GM12878 (cell line): ENCODE results near the gene ARMC9. TPM values are rescaled to one million over a fixed set of nuclear protein-coding genes. Genes with fewer than 3 reads are reported as not detected.

Experiments used
- CREB1 ChIP-seq: IDR thresholded peaks from 2 replicates; pipeline ENCODE4 v1.6.1; 2012; ENCODE audit warnings: low read depth, mild to moderate bottlenecking, inconsistent platforms
- DPF2 ChIP-seq: fragments of 450-650 bp; IDR thresholded peaks from 2 replicates; pipeline ENCODE4 v1.6.1; 2017; ENCODE audit warnings: mild to moderate bottlenecking
- FOS ChIP-seq: IDR thresholded peaks from 3 replicates; pipeline ENCODE4 v1.6.1; 2011; ENCODE audit warnings: borderline replicate concordance; ENCODE audit not compliant: insufficient read length; ENCODE audit errors: extremely low read depth
- GATAD2B ChIP-seq: fragments of 450-650 bp; conservative IDR thresholded peaks from 2 replicates; pipeline ENCODE4 v1.6.1; 2017; ENCODE audit warnings: low read depth, mild to moderate bottlenecking, moderate library complexity
- HDGF ChIP-seq: fragments of 450-650 bp; IDR thresholded peaks from 2 replicates; pipeline ENCODE4 v1.6.1; 2016; ENCODE audit warnings: antibody characterized with exemption
- IKZF1 ChIP-seq: fragments of 450-650 bp; conservative IDR thresholded peaks from 2 replicates; pipeline ENCODE4 v1.6.1; 2017; ENCODE audit warnings: antibody characterized with exemption, mild to moderate bottlenecking
- MTA2 ChIP-seq: fragments of 450-650 bp; IDR thresholded peaks from 2 replicates; pipeline ENCODE4 v1.6.1; 2016; ENCODE audit warnings: low read depth, mild to moderate bottlenecking, moderate library complexity
- MYB ChIP-seq: fragments of 150-350 bp; IDR thresholded peaks from 2 replicates; pipeline ENCODE4 v1.6.1; 2014; ENCODE audit warnings: mild to moderate bottlenecking, low read depth, low read length, borderline replicate concordance
- NR2C2 ChIP-seq: IDR thresholded peaks from 2 replicates; pipeline ENCODE4 v1.6.1; 2011; ENCODE audit warnings: borderline replicate concordance, low read depth; ENCODE audit not compliant: control insufficient read depth, insufficient read length
- POU2F2 ChIP-seq: IDR thresholded peaks from 3 replicates; pipeline ENCODE4 v1.6.1; 2011; ENCODE audit warnings: low read depth, mild to moderate bottlenecking, low read length, borderline replicate concordance
- RBBP5 ChIP-seq: fragments of 200-600 bp; sonication (generic); conservative IDR thresholded peaks from 2 replicates; pipeline ENCODE4 v1.6.1; 2016
- SIX5 ChIP-seq: IDR thresholded peaks from 2 replicates; pipeline ENCODE4 v1.6.1; 2011; ENCODE audit warnings: mild to moderate bottlenecking, low read depth, low read length, moderate library complexity; ENCODE audit not compliant: severe bottlenecking
- SMC3 ChIP-seq: IDR thresholded peaks from 2 replicates; pipeline ENCODE4 v1.6.1; 2011; ENCODE audit warnings: low read length, improper control_type of control experiment, borderline replicate concordance
- STAT1 ChIP-seq: fragments of 450-650 bp; conservative IDR thresholded peaks from 2 replicates; pipeline ENCODE4 v1.6.1; 2014; ENCODE audit warnings: antibody characterized with exemption, mild to moderate bottlenecking
- TBL1XR1 ChIP-seq: IDR thresholded peaks from 2 replicates; pipeline ENCODE4 v1.6.1; 2012; ENCODE audit warnings: low read depth, low read length, improper control_type of control experiment
- TCF12 ChIP-seq: IDR thresholded peaks from 2 replicates; pipeline ENCODE4 v1.6.1; 2011; ENCODE audit warnings: low read depth, mild to moderate bottlenecking, low read length
- ZNF24 ChIP-seq: fragments of 450-650 bp; IDR thresholded peaks from 2 replicates; pipeline ENCODE4 v1.6.1; 2017; ENCODE audit warnings: antibody characterized with exemption, mild to moderate bottlenecking
- polyA plus RNA-seq, 11 experiments: library from polyadenylated mRNA; depleted of rRNA in 4 of 11; unstranded in 6 of 11; stranded (reverse) in 5 of 11; fragments of >200 nt; fragmentation: Nextera tagmentation in 4 of 11; fragmentation: Illumina TruSeq in 1 of 11; extraction: Ambion mirVana in 4 of 11; extraction: Trizol in 1 of 11; gene quantifications; 1 replicate in 1 of 11; 2 replicates in 10 of 11; pipeline versions ENCODE4 v1.2.1 to v1.2.3, GENCODE V29; 2011 to 2016; ENCODE audit warnings: inconsistent platforms in 2 of 11, missing spikeins in 2 of 11, low read depth in 1 of 11
- total RNA-seq, 4 experiments: library from RNA; depleted of rRNA in 3 of 4; stranded (reverse); fragments of >200 nt in 3 of 4; fragmentation: Illumina TruSeq in 1 of 4; extraction: Trizol in 1 of 4; gene quantifications; 2 replicates each; pipeline versions ENCODE4 v1.2.1 to v1.2.3, GENCODE V29; 2013 to 2021
- TF ChIP-seq, protein P1 (sequence below): fragments of 450-650 bp; IDR thresholded peaks from 2 replicates; pipeline ENCODE4 v1.6.1; 2017; ENCODE audit warnings: low read depth, mild to moderate bottlenecking, moderate library complexity
- TF ChIP-seq, protein P2 (sequence below), 3 experiments: IDR thresholded peaks in 2 of 3; conservative IDR thresholded peaks in 1 of 3; 2 replicates each; pipeline ENCODE4 v1.5.1; 2011; ENCODE audit warnings: low read depth in 3 of 3, low read length in 3 of 3, mild to moderate bottlenecking in 3 of 3, control low read depth in 2 of 3, moderate library complexity in 2 of 3, inconsistent platforms in 1 of 3, mixed read lengths in 1 of 3; ENCODE audit not compliant: control insufficient read depth in 2 of 3, insufficient read depth in 1 of 3; ENCODE audit errors: extremely low read depth in 1 of 3
- TF ChIP-seq, protein P3 (sequence below): fragments of 450-650 bp; formaldehyde crosslinking; IDR thresholded peaks from 2 replicates; pipeline ENCODE4 v1.4.0; 2022; ENCODE audit warnings: mild to moderate bottlenecking, moderate library complexity
- TF ChIP-seq, protein P4 (sequence below): fragments of 450-650 bp; IDR thresholded peaks from 2 replicates; pipeline ENCODE4 v1.6.1; 2018; ENCODE audit warnings: mild to moderate bottlenecking, low read depth, moderate library complexity; ENCODE audit not compliant: partially characterized antibody

The ARMC9 gene
- total and polyA plus RNA-seq, 10 of the 15 experiments (the other 5 are each of a cell fraction or from before 2014, with no cell fraction given) = 3.8 to 21.8 (median 10.4) TPM

DNA sequence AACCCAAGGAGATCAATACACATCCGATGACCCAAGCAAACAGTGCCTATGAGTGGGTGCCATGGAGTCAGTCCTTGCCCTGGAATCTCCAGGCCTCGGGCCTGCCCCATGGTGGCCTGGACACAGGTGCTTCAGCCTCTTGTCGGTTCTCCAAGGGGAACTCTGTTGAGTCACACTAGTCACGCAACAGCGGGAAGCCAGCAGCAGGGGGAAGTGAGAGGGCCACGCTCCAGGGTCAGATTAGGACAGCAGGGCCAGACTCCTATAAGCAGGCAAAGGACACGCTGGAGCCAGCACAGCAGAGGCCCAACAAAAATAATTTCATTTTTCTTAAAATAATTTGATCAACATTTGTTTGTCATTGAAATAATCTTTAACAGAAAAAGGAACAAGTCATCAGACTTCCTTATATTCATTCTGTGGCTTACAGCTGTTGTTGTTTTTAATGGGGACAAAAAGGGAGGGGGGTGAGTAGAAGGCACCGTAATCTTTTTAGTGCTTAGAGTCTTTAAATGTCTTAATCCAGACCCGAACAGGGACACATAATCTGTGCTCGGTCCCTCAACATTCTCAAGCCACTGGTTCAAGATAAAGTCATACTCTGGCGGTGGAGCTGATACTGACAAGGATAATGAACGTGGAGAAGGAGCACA is 16.4 kb upstream of the ARMC9 start (continued):
- TF ChIP-seq POU2F2 = no peak
- TF ChIP-seq SIX5 = no peak
- TF ChIP-seq STAT1 = no peak
- TF ChIP-seq ZNF24 = 0 out of 2 replicates have a peak, but pooled peaks have one; percentile 5
- TF ChIP-seq TBL1XR1 = no peak
- peak; percentile 56; the same call in 1 of the 2 replicates for TF ChIP-seq MTA2
- TF ChIP-seq MYB = no peak
- TF ChIP-seq DPF2 = peak; percentile 75; the same call in 1 of the 2 replicates
- no peak for TF ChIP-seq RBBP5
- TF ChIP-seq, protein P1, sequence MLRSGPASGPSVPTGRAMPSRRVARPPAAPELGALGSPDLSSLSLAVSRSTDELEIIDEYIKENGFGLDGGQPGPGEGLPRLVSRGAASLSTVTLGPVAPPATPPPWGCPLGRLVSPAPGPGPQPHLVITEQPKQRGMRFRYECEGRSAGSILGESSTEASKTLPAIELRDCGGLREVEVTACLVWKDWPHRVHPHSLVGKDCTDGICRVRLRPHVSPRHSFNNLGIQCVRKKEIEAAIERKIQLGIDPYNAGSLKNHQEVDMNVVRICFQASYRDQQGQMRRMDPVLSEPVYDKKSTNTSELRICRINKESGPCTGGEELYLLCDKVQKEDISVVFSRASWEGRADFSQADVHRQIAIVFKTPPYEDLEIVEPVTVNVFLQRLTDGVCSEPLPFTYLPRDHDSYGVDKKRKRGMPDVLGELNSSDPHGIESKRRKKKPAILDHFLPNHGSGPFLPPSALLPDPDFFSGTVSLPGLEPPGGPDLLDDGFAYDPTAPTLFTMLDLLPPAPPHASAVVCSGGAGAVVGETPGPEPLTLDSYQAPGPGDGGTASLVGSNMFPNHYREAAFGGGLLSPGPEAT = peak; percentile 85
- no peak for TF ChIP-seq SMC3
- TF ChIP-seq IKZF1 = peak; percentile 92
- TF ChIP-seq FOS = no peak
- TF ChIP-seq, protein P2, sequence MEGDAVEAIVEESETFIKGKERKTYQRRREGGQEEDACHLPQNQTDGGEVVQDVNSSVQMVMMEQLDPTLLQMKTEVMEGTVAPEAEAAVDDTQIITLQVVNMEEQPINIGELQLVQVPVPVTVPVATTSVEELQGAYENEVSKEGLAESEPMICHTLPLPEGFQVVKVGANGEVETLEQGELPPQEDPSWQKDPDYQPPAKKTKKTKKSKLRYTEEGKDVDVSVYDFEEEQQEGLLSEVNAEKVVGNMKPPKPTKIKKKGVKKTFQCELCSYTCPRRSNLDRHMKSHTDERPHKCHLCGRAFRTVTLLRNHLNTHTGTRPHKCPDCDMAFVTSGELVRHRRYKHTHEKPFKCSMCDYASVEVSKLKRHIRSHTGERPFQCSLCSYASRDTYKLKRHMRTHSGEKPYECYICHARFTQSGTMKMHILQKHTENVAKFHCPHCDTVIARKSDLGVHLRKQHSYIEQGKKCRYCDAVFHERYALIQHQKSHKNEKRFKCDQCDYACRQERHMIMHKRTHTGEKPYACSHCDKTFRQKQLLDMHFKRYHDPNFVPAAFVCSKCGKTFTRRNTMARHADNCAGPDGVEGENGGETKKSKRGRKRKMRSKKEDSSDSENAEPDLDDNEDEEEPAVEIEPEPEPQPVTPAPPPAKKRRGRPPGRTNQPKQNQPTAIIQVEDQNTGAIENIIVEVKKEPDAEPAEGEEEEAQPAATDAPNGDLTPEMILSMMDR (IDR thresholded peaks at IDR 0.05 in 2 of 3, conservative IDR thresholded peaks at IDR 0.05 in 1 of 3; ENCODE audit: control insufficient read depth in 2 of 3, extremely low read depth in 1 of 3, insufficient read depth in 1 of 3, low read depth in 3 of 3, low read length in 3 of 3) = no peak
- TF ChIP-seq, protein P3, sequence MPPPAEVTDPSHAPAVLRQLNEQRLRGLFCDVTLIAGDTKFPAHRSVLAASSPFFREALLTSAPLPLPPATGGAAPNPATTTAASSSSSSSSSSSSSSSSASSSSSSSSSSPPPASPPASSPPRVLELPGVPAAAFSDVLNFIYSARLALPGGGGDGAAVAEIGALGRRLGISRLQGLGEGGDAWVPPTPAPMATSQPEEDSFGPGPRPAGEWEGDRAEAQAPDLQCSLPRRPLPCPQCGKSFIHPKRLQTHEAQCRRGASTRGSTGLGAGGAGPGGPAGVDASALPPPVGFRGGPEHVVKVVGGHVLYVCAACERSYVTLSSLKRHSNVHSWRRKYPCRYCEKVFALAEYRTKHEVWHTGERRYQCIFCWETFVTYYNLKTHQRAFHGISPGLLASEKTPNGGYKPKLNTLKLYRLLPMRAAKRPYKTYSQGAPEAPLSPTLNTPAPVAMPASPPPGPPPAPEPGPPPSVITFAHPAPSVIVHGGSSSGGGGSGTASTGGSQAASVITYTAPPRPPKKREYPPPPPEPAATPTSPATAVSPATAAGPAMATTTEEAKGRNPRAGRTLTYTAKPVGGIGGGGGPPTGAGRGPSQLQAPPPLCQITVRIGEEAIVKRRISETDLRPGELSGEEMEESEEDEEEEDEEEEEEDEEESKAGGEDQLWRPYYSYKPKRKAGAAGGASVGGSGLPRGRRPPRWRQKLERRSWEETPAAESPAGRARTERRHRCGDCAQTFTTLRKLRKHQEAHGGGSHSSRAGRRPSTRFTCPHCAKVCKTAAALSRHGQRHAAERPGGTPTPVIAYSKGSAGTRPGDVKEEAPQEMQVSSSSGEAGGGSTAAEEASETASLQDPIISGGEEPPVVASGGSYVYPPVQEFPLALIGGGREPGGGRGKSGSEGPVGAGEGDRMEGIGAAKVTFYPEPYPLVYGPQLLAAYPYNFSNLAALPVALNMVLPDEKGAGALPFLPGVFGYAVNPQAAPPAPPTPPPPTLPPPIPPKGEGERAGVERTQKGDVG = no peak
- TF ChIP-seq HDGF = no peak; the same call in 1 of the 2 replicates
- peak; percentile 44; the same call in 1 of the 2 replicates for TF ChIP-seq GATAD2B
- TF ChIP-seq, protein P4, sequence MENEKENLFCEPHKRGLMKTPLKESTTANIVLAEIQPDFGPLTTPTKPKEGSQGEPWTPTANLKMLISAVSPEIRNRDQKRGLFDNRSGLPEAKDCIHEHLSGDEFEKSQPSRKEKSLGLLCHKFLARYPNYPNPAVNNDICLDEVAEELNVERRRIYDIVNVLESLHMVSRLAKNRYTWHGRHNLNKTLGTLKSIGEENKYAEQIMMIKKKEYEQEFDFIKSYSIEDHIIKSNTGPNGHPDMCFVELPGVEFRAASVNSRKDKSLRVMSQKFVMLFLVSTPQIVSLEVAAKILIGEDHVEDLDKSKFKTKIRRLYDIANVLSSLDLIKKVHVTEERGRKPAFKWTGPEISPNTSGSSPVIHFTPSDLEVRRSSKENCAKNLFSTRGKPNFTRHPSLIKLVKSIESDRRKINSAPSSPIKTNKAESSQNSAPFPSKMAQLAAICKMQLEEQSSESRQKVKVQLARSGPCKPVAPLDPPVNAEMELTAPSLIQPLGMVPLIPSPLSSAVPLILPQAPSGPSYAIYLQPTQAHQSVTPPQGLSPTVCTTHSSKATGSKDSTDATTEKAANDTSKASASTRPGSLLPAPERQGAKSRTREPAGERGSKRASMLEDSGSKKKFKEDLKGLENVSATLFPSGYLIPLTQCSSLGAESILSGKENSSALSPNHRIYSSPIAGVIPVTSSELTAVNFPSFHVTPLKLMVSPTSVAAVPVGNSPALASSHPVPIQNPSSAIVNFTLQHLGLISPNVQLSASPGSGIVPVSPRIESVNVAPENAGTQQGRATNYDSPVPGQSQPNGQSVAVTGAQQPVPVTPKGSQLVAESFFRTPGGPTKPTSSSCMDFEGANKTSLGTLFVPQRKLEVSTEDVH = no peak
- no peak for TF ChIP-seq CREB1
- no peak for TF ChIP-seq NR2C2
- TF ChIP-seq TCF12 = peak; percentile 88
